K562 (cell line): ENCODE data around the gene DNAH8. TPM values are rescaled to one million over a fixed set of nuclear protein-coding genes. Genes with fewer than 3 reads are reported as not detected.

ENCODE experiments used
- ATAC-seq: fragments of 200-7000 bp; cut with Tn5 transposase; 3 replicates; pipeline ENCODE4 v1.9.1; 2020; ENCODE audit warnings: moderate library complexity
- BruUV-seq: library from RNA; stranded (reverse); fragments of 400-500 nt; replicated peaks from 2 replicates; lab custom pipeline; 2021; lab: Mats Ljungman, UMichigan
- CTCF ChIA-PET: fragments of 300-600 bp; formaldehyde crosslinking; extraction: SDS; loops from one replicate; lab custom pipeline; 2021; ENCODE audit warnings: low intra/inter-chr PET ratio; lab: Yijun Ruan, JAX
- POLR2A ChIA-PET: fragments of 300-600, 350-650 bp; sonication (Branson Sonifier 250); formaldehyde crosslinking; extraction: SDS; loops from one replicate; lab custom pipeline; 2021; ENCODE audit warnings: antibody characterized with exemption, inconsistent platforms; lab: Yijun Ruan, JAX
- DNase-seq, 4 experiments: peaks; one replicate each; pipeline versions ENCODE4 v3.0.0 to v3.0.0-alpha.2; 2011 to 2018; ENCODE audit warnings: low spot score in 3 of 4, mixed read lengths in 3 of 4; ENCODE audit errors: extremely low read depth in 1 of 4
- FAIRE-seq: peaks from 2 replicates; lab custom pipeline; 2011; peaks lifted over from hg19 to GRCh38; lab: Jason Lieb, UNC
- H2AFZ ChIP-seq: 2 replicates; pipeline ENCODE4 v1.6.0; 2011; ENCODE audit warnings: low read depth, low read length, control low read depth, inconsistent platforms
- H3K27ac ChIP-seq: fragments of 200-600 bp; 3 replicates; pipeline ENCODE4 v1.8.0; 2011; ENCODE audit warnings: low read depth, mild to moderate bottlenecking, control low read depth, inconsistent platforms, low read length, moderate library complexity, mixed read lengths; ENCODE audit errors: extremely low read depth
- H3K27me3 ChIP-seq, 2 experiments: fragments of 300-600 bp in 1 of 2; 2 replicates in 1 of 2; 3 replicates in 1 of 2; pipeline versions ENCODE4 v1.6.0 to v1.8.0; 2011; ENCODE audit warnings: inconsistent platforms in 2 of 2, low read length in 2 of 2, mild to moderate bottlenecking in 1 of 2, mixed read lengths in 1 of 2, moderate library complexity in 1 of 2; ENCODE audit not compliant: control insufficient read depth in 2 of 2, insufficient read depth in 2 of 2
- H3K36me3 ChIP-seq: fragments of 300-600 bp; 3 replicates; pipeline ENCODE4 v1.8.0; 2011; ENCODE audit warnings: mild to moderate bottlenecking, low read length, inconsistent platforms; ENCODE audit not compliant: control insufficient read depth, insufficient read depth
- H3K4me1 ChIP-seq, 2 experiments: fragments of 200-600 bp in 1 of 2; replicated peaks in 1 of 2; 2 replicates in 1 of 2; 3 replicates in 1 of 2; pipeline versions ENCODE4 v1.5.1 to v1.8.0; 2011; ENCODE audit warnings: inconsistent platforms in 2 of 2, low read length in 2 of 2, mild to moderate bottlenecking in 1 of 2, mixed read lengths in 1 of 2, moderate library complexity in 1 of 2; ENCODE audit not compliant: control insufficient read depth in 2 of 2, insufficient read depth in 2 of 2
- H3K4me2 ChIP-seq: 2 replicates; pipeline ENCODE4 v1.6.1; 2011; ENCODE audit warnings: low read length, control low read depth, inconsistent platforms, mixed read lengths; ENCODE audit not compliant: insufficient read depth
- H3K4me3 ChIP-seq: fragments of 200-600 bp; sonication (generic), shearing (Covaris generic); 2 replicates; pipeline ENCODE4 v1.5.1; 2016; ENCODE audit warnings: control low read depth, inconsistent platforms
- H3K79me2 ChIP-seq: fragments of 200-600 bp; 3 replicates; pipeline ENCODE4 v1.8.0; 2011; ENCODE audit warnings: low read length, inconsistent platforms; ENCODE audit not compliant: control insufficient read depth, insufficient read depth
- H3K9ac ChIP-seq, 2 experiments: 2 replicates each; pipeline versions ENCODE4 v1.6.0 to v1.6.1; 2011; ENCODE audit warnings: low read depth in 2 of 2, low read length in 2 of 2, control low read depth in 1 of 2, inconsistent platforms in 1 of 2, mild to moderate bottlenecking in 1 of 2, mixed read lengths in 1 of 2; ENCODE audit not compliant: insufficient read depth in 1 of 2
- H3K9me1 ChIP-seq: one replicate; pipeline ENCODE4 v1.6.0; 2011; ENCODE audit warnings: inconsistent platforms, mild to moderate bottlenecking, low read length, moderate library complexity; ENCODE audit not compliant: control insufficient read depth, insufficient read depth
- H3K9me3 ChIP-seq: replicated peaks from 2 replicates; pipeline ENCODE4 v1.5.1; 2011; ENCODE audit warnings: low read depth, low read length, inconsistent platforms; ENCODE audit not compliant: control insufficient read depth, insufficient read depth
- H4K20me1 ChIP-seq: replicated peaks from 2 replicates; pipeline ENCODE4 v1.6.1; 2011; ENCODE audit warnings: low read length, inconsistent platforms, mixed read lengths; ENCODE audit not compliant: control insufficient read depth, insufficient read depth
- ARID2 ChIP-seq: fragments of 450-650 bp; IDR thresholded peaks from 2 replicates; pipeline ENCODE4 v1.6.1; 2017; ENCODE audit warnings: antibody characterized with exemption, mild to moderate bottlenecking
- BDP1 ChIP-seq: IDR thresholded peaks from 3 replicates; pipeline ENCODE4 v1.6.1; 2011; ENCODE audit not compliant: insufficient read length, insufficient read depth
- CTCFL ChIP-seq: IDR thresholded peaks from 2 replicates; pipeline ENCODE4 v1.6.1; 2011; ENCODE audit warnings: borderline replicate concordance, low read depth, mild to moderate bottlenecking, moderate library complexity, low read length; ENCODE audit not compliant: insufficient read depth, poor library complexity, severe bottlenecking
- MCM7 ChIP-seq, 2 experiments: fragments of 450-650 bp; IDR thresholded peaks; 2 replicates each; pipeline ENCODE4 v1.6.1; 2016 to 2018
- NFE2L1 ChIP-seq: fragments of 450-650 bp; IDR thresholded peaks from 2 replicates; pipeline ENCODE4 v1.6.1; 2016; ENCODE audit warnings: missing genetic modification characterization, low read depth, mild to moderate bottlenecking, missing compliant biosample characterization, moderate library complexity, borderline replicate concordance
- REST ChIP-seq, 2 experiments: fragments of 450-650 bp; formaldehyde crosslinking in 1 of 2; IDR thresholded peaks; 2 replicates each; pipeline versions ENCODE4 v1.4.0 to v1.6.1; 2014 to 2020; ENCODE audit warnings: mild to moderate bottlenecking in 2 of 2, borderline replicate concordance in 1 of 2, low read depth in 1 of 2
- SMC3 ChIP-seq: conservative IDR thresholded peaks from 2 replicates; pipeline ENCODE4 v1.6.1; 2011; ENCODE audit warnings: low read depth, low read length, improper control_type of control experiment; ENCODE audit not compliant: insufficient read depth
- TCF15 ChIP-seq: fragments of 250-450 bp; sonication (Bioruptor Pico); IDR thresholded peaks from 2 replicates; pipeline ENCODE4 v1.8.0; 2022; ENCODE audit warnings: moderate library complexity, mild to moderate bottlenecking, inconsistent platforms
- TEAD2 ChIP-seq: fragments of 450-650 bp; IDR thresholded peaks from 2 replicates; pipeline ENCODE4 v1.6.1; 2016; ENCODE audit warnings: missing genetic modification characterization, control low read depth, missing compliant biosample characterization
- WHSC1 ChIP-seq: IDR thresholded peaks from one replicate; pipeline ENCODE4 v1.6.1; 2012; ENCODE audit warnings: low read length, control low read depth, inconsistent platforms
- ZNF121 ChIP-seq: sonication (generic); formaldehyde crosslinking; conservative IDR thresholded peaks from 2 replicates; pipeline ENCODE4 v1.8.0; 2022; ENCODE audit warnings: missing genetic modification reagents
- WGBS: fragments of 100-300 bp; shearing (Covaris generic); methylation state at CpG from one replicate; pipeline ENCODE4 v1.1.6; 2016; ENCODE audit warnings: low coverage, mixed read lengths; ENCODE audit not compliant: insufficient coverage; ENCODE audit errors: missing lambda C conversion rate; 5-methylcytosine and 5-hydroxymethylcytosine counted together
- in situ Hi-C: fragments of 300-500 bp; cut with MboI; formaldehyde crosslinking; loops from 4 replicates; pipeline ENCODE4 v1.15.0; 2018; ENCODE audit warnings: inconsistent platforms, mixed read lengths
- intact Hi-C: fragments of 100-400 bp; cut with micrococcal nuclease; formaldehyde crosslinking; loops from 2 replicates; pipeline ENCODE4 v1.14.2; 2022
- polyA plus RNA-seq, 8 experiments: library from polyadenylated mRNA; depleted of rRNA in 4 of 8; stranded (reverse) in 5 of 8; unstranded in 3 of 8; fragments of >200 nt; fragmentation: Nextera tagmentation in 2 of 8; fragmentation: Illumina TruSeq in 1 of 8; extraction: Ambion mirVana in 2 of 8; extraction: Trizol in 1 of 8; gene quantifications; 2 replicates each; pipeline versions ENCODE4 v1.2.1 to v1.2.3, GENCODE V29; 2011 to 2014; ENCODE audit warnings: inconsistent platforms in 1 of 8, missing spikeins in 1 of 8
- total RNA-seq, 7 experiments: library from RNA; depleted of rRNA in 6 of 7; stranded (reverse); fragments of >200 nt in 6 of 7; fragmentation: Illumina TruSeq in 2 of 7; extraction: Trizol in 2 of 7; gene quantifications; 2 replicates each; pipeline versions ENCODE4 v1.2.1 to v1.2.3, GENCODE V29; 2011 to 2021; ENCODE audit warnings: low replicate concordance in 1 of 7

DNAH8 gene
- total and polyA plus RNA-seq, 9 of the 15 experiments (the other 6 are each of a cell fraction or from before 2014, with no cell fraction given), result 1.2 to 4.2 (median 2.9) TPM

- peak; percentile 28 to 67 (median 46) for DNase-seq
- 2% methylated on average over 3 of the region's 3 CpGs for WGBS
- H3K4me1 ChIP-seq, result peaks cover 6 to 16% of the 10 kb centered on the region in 2 experiments
- no peaks in the 10 kb centered on the region for H3K9me1 ChIP-seq
- no peak overlapping the region for H3K4me3 ChIP-seq
- no peaks in the 10 kb centered on the region for H4K20me1 ChIP-seq
- H3K27me3 ChIP-seq, result peaks cover 19 to 23% of the 10 kb centered on the region in 2 experiments
- BruUV-seq, result no TSS peak
- ATAC-seq, result peak; percentile 71
- no peak overlapping the region for H3K27ac ChIP-seq
- CTCF ChIA-PET, result interaction anchor here (0.7 to 1.1 kb wide), 3 partner anchors 50 to 101 kb away, joined by 4 to 5 read pairs (median 4); no protein-coding TSS in a partner anchor
- in situ Hi-C loops, result no loop called here
- H3K36me3 ChIP-seq, result no peaks in the 10 kb centered on the region
- H3K4me2 ChIP-seq, result no peak overlapping the region
- intact Hi-C loops, result loop anchor here (1.0 to 2.0 kb wide), 2 partner anchors 90 to 99 kb away; no protein-coding TSS in a partner anchor
- POLR2A ChIA-PET, result no interaction called here
- H3K9me3 ChIP-seq, result no peaks in the 10 kb centered on the region
- no peak overlapping the region for H3K9ac ChIP-seq
- no peaks in the 10 kb centered on the region for H3K79me2 ChIP-seq
- H2AFZ ChIP-seq, result no peak overlapping the region
- no peak for FAIRE-seq
- TF ChIP-seq BDP1, result no peak
- 0 out of 2 replicates have a peak, but pooled peaks have one; percentile 27 for TF ChIP-seq ARID2
- peak; percentile 65 for TF ChIP-seq SMC3
- TF ChIP-seq NFE2L1 (tag), result no peak
- TF ChIP-seq WHSC1, result no peak
- TF ChIP-seq REST (IDR thresholded peaks at IDR 0.05; ENCODE audit: borderline replicate concordance), result peak; percentile 65; the same call in 1 of the 2 replicates
- TF ChIP-seq REST (CRISPR knock-in tag; IDR thresholded peaks at IDR 0.05; ENCODE audit: low read depth), result no peak
- TF ChIP-seq TCF15 (CRISPR knock-in tag), result no peak
- TF ChIP-seq MCM7 (IDR thresholded peaks at IDR 0.05), result no peak
- TF ChIP-seq ZNF121 (CRISPR knock-in tag), result no peak
- TF ChIP-seq TEAD2 (tag), result no peak
- peak; percentile 37 for TF ChIP-seq CTCFL
These were observed 288.0 kb downstream of the DNAH8 start for GRCh38 chr6:39003072-39003471.
